ENCODE data around the gene NUAK2.

NUAK2 gene

GRCh38 chr1:205319081-205320018, 2.2 kb downstream of the NUAK2 start:
- DNase-seq (ENCODE audit: low read depth in 3 of 3): no peak

- no peak for DNase-seq (ENCODE audit: low read depth in 3 of 3)
These were observed 3.1 kb downstream of the NUAK2 start for GRCh38 chr1:205318231-205318991.

GRCh38 chr1:205317311-205317917, 4.1 kb downstream of the NUAK2 start:
- no peak for DNase-seq (ENCODE audit: low read depth in 3 of 3)

GRCh38 chr1:205316161-205316566, 5.4 kb downstream of the NUAK2 start:
- DNase-seq (ENCODE audit: low read depth in 3 of 3): no peak

GRCh38 chr1:205315008-205315618, 6.4 kb downstream of the NUAK2 start:
- DNase-seq (ENCODE audit: low read depth in 3 of 3): no peak

GRCh38 chr1:205313563-205314308, 7.8 kb downstream of the NUAK2 start:
- DNase-seq (ENCODE audit: low read depth in 3 of 3): no peak

GRCh38 chr1:205312866-205313562, 8.5 kb downstream of the NUAK2 start:
- DNase-seq (ENCODE audit: low read depth in 3 of 3): no peak

GRCh38 chr1:205310976-205311704, 10.4 kb downstream of the NUAK2 start:
- no peak for DNase-seq (ENCODE audit: low read depth in 3 of 3)

GRCh38 chr1:205309741-205310140, 11.8 kb downstream of the NUAK2 start:
- DNase-seq (ENCODE audit: low read depth in 3 of 3): no peak

- DNase-seq (ENCODE audit: low read depth in 3 of 3): no peak
These were observed 14.5 kb downstream of the NUAK2 start for GRCh38 chr1:205306929-205307566.

- no peak for DNase-seq (ENCODE audit: low read depth in 3 of 3)
These were observed 16.9 kb downstream of the NUAK2 start for GRCh38 chr1:205304695-205305070.

GRCh38 chr1:205304046-205304694, 17.4 kb downstream of the NUAK2 start:
- no peak for DNase-seq (ENCODE audit: low read depth in 3 of 3)

- DNase-seq (ENCODE audit: low read depth in 3 of 3): no peak
These were observed 18.2 kb downstream of the NUAK2 start for GRCh38 chr1:205303247-205303888.

- DNase-seq (ENCODE audit: low read depth in 3 of 3): no peak
These were observed 19.5 kb downstream of the NUAK2 start for GRCh38 chr1:205301842-205302588.

- DNase-seq (ENCODE audit: low read depth in 3 of 3): no peak
These were observed 20.2 kb downstream of the NUAK2 start for GRCh38 chr1:205301205-205301821.

GRCh38 chr1:205300149-205300548, 21.4 kb downstream of the NUAK2 start:
- no peak for DNase-seq (ENCODE audit: low read depth in 3 of 3)
